Measurements from ENCODE around the gene CANT1.

GRCh38 chr17:78961571-78961970 lies 48.0 kb downstream of the CANT1 start:
- no peak for TF ChIP-seq NR2F6 (CRISPR knock-in tag; IDR thresholded peaks at IDR 0.05)
- TF ChIP-seq EP300 (IDR thresholded peaks at IDR 0.05; ENCODE audit: low read length): no peak
- TF ChIP-seq DDX20 (tag; IDR thresholded peaks at IDR 0.05; ENCODE audit: low read depth): no peak
- TF ChIP-seq RCOR1 (IDR thresholded peaks at IDR 0.05; ENCODE audit: borderline replicate concordance in 1 of 2, low read depth in 2 of 2, low read length in 2 of 2): no peak
- TF ChIP-seq GTF3C2 (IDR thresholded peaks at IDR 0.05; ENCODE audit: borderline replicate concordance, extremely low read depth, insufficient read length): no peak
- no peak for TF ChIP-seq CTBP1 (IDR thresholded peaks at IDR 0.05; ENCODE audit: borderline replicate concordance)
- TF ChIP-seq BCLAF1 (IDR thresholded peaks at IDR 0.05; ENCODE audit: borderline replicate concordance in 1 of 2, control insufficient read depth in 1 of 2, low read depth in 2 of 2, low read length in 1 of 2): no peak
- no peak for TF ChIP-seq ARNT (IDR thresholded peaks at IDR 0.05)
